ENCODE data around the gene NCMAP.
"Not testable (repeated sequence)": the region's sequence is repeated elsewhere in the genome, so short reads cannot be mapped to it uniquely, and the experiment has no call there.

The NCMAP gene

GRCh38 chr1:24544239-24544638 is 11.6 kb upstream of the NCMAP start:
- DNase-seq, result no peak

- DNase-seq, result no peak
These were observed 10.2 kb upstream of the NCMAP start for GRCh38 chr1:24545662-24546061.

GRCh38 chr1:24547195-24547594 is 8.7 kb upstream of the NCMAP start:
- no peak for DNase-seq

GRCh38 chr1:24548070-24548469 is 7.8 kb upstream of the NCMAP start:
- no peak for DNase-seq

GRCh38 chr1:24549210-24549609 is 6.7 kb upstream of the NCMAP start:
- DNase-seq, result not testable (repeated sequence)

- no peak for DNase-seq
These were observed 4.5 kb upstream of the NCMAP start for GRCh38 chr1:24551290-24551959.

- DNase-seq, result no peak
These were observed 3.8 kb upstream of the NCMAP start for GRCh38 chr1:24551960-24552571.

- DNase-seq, result no peak
These were observed 2.0 kb upstream of the NCMAP start for GRCh38 chr1:24553931-24554330.

GRCh38 chr1:24554714-24555113 is 1.2 kb upstream of the NCMAP start:
- DNase-seq, result no peak

GRCh38 chr1:24556414-24556795 is 518 bp downstream of the NCMAP start:
- no peak for DNase-seq

- no peak for DNase-seq
These were observed 1.3 kb downstream of the NCMAP start for GRCh38 chr1:24557220-24557619.

- no peak for DNase-seq
These were observed 1.8 kb downstream of the NCMAP start for GRCh38 chr1:24557711-24558131.

- DNase-seq, result no peak
These were observed 2.6 kb downstream of the NCMAP start for GRCh38 chr1:24558455-24558854.

- DNase-seq, result no peak
These were observed 3.3 kb downstream of the NCMAP start for GRCh38 chr1:24558902-24559791.

- DNase-seq, result no peak
These were observed 4.5 kb downstream of the NCMAP start for GRCh38 chr1:24560361-24560760.

- DNase-seq, result peak; percentile 56
These were observed 6.7 kb downstream of the NCMAP start for GRCh38 chr1:24562625-24563024.

- no peak for DNase-seq
These were observed 8.8 kb downstream of the NCMAP start for GRCh38 chr1:24564695-24565094.

- DNase-seq, result no peak
These were observed 10.5 kb downstream of the NCMAP start for GRCh38 chr1:24566236-24566867.

- DNase-seq, result no peak
These were observed 12.0 kb downstream of the NCMAP start for GRCh38 chr1:24567792-24568388.

GRCh38 chr1:24568475-24568874 is 12.6 kb downstream of the NCMAP start:
- no peak for DNase-seq

GRCh38 chr1:24570265-24571125 is 14.6 kb downstream of the NCMAP start:
- no peak for DNase-seq

- no peak for DNase-seq
These were observed 16.4 kb downstream of the NCMAP start for GRCh38 chr1:24572301-24572700.

All from NCI-H345 (cell line).